Astrocyte of the cerebellum (primary cell): Measurements from ENCODE around the gene BMF.

Source experiments
- DNase-seq: peaks from one replicate; pipeline ENCODE4 v3.0.0-alpha.2; 2011; ENCODE audit warnings: low read depth
- H3K4me3 ChIP-seq: 2 replicates; pipeline ENCODE4 v1.5.1; 2011; ENCODE audit warnings: mild to moderate bottlenecking, low read depth, low read length, moderate library complexity
- in situ Hi-C: cut with HindIII; loops from 2 replicates; pipeline ENCODE4 v1.10.0; 2017; ENCODE audit warnings: low sequenced_read_pairs
- TF ChIP-seq, protein P1 (sequence below): IDR thresholded peaks from 2 replicates; pipeline ENCODE4 v1.5.1; 2012; ENCODE audit warnings: low read length, low read depth, moderate library complexity, mild to moderate bottlenecking; ENCODE audit errors: missing control alignments

Gene BMF

GRCh38 chr15:40070166-40070557 is 38.5 kb downstream of the BMF start:
- in situ Hi-C loops: no loop called here
- H3K4me3 ChIP-seq: no peak overlapping the region

DNA sequence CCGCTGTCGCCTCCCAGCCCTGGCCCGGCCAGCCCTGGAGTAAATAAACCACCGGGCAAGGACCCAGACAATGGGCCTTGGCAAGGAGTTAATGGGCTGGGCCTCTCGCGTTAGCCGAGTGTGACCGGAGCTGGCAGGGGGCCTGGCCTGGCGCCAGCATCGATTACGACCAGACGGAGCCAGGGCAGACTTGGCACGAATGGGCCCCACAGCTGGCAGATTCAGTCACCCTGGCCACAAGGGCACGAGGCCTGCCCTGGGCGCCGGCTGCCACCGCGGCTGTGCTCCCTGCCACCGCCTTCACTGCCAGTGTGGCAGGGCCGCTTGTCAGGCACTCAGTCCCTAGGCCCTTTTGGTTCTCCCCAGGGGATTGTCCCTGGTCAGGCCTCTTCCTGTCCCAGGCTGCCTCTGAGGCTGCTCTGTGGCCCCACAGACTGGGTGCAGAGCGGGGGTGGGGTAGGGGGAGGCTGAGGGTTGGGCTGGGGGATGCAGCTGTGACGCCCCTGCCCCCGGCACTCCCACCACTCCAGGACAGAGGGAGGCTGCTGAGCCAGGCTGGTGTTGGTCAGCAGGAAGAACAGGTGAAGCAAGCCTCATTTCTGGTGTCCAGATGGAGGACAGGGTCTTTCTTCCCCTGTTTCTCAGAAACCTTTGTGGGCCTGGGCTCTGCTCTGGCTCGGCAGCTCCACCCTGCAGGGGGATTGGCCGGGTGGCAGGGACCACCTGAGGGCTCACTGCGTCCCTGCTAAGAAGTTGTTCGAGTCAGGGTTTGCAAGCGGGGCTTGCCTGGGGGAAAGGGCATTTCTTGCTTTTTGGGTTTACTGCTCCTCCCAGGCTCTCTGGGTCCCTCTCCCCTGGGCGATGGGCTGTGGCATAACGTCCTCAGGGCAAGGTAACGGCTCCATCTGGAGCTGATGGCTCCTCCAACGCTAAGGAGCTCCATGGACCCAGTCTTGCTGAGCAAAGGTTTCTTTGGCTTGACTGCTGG is 39.2 kb downstream of the BMF start:
- DNase-seq: no peak
- TF ChIP-seq, protein P1, sequence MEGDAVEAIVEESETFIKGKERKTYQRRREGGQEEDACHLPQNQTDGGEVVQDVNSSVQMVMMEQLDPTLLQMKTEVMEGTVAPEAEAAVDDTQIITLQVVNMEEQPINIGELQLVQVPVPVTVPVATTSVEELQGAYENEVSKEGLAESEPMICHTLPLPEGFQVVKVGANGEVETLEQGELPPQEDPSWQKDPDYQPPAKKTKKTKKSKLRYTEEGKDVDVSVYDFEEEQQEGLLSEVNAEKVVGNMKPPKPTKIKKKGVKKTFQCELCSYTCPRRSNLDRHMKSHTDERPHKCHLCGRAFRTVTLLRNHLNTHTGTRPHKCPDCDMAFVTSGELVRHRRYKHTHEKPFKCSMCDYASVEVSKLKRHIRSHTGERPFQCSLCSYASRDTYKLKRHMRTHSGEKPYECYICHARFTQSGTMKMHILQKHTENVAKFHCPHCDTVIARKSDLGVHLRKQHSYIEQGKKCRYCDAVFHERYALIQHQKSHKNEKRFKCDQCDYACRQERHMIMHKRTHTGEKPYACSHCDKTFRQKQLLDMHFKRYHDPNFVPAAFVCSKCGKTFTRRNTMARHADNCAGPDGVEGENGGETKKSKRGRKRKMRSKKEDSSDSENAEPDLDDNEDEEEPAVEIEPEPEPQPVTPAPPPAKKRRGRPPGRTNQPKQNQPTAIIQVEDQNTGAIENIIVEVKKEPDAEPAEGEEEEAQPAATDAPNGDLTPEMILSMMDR: no peak
- no peak overlapping the region for H3K4me3 ChIP-seq
- in situ Hi-C loops: no loop called here

More at GRCh38 chr15:40070166-40070557, 38.5 kb downstream of the BMF start:
- TF ChIP-seq, protein P1: no peak
- no peak for DNase-seq

GRCh38 chr15:40067921-40068624 is 40.6 kb downstream of the BMF start:
- in situ Hi-C loops: no loop called here
- no peak for DNase-seq
- H3K4me3 ChIP-seq: no peak overlapping the region
- TF ChIP-seq, protein P1: no peak

DNA sequence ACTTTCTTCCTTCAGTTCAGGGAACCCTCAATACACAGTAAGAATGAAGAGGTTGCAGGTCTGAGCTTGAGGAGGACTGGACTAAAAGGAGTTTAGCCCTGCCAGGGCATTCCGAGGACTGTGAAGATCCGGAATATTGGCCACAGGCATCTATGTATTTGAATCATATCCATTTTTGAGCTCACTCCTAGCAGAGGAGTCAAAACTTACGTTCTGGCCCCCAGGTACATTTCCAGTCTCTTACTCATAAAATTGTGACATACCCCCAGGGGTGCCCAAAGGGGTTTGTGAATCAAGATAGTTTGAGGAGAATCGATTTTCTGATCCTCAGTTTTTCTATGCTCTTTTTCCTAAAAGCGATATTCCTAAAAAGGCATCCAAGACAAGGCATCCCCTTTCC is 42.1 kb downstream of the BMF start:
- in situ Hi-C loops: no loop called here
- H3K4me3 ChIP-seq: no peak overlapping the region
- TF ChIP-seq, protein P1: no peak
- DNase-seq: no peak

DNA sequence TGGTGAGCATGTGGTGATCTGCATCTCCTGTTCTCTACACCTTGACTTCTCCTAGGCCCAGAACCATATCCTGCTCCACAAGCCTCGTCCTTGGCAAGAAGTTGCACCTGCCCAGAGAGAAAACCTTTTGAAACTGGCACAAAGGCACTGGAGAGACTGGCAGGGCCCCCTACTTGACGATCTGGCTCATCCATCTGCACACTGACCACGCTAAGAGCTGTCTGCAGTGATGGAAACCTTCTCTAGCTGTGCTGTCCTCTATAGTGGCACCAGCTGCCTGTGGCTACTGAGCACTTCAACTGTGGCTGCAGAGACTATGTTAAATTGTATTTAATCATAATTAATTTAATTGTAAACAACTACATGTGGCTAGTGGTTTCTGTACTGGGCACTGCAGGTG is 43.5 kb downstream of the BMF start:
- TF ChIP-seq, protein P1: no peak
- in situ Hi-C loops: no loop called here
- DNase-seq: no peak
- H3K4me3 ChIP-seq: no peak overlapping the region

DNA sequence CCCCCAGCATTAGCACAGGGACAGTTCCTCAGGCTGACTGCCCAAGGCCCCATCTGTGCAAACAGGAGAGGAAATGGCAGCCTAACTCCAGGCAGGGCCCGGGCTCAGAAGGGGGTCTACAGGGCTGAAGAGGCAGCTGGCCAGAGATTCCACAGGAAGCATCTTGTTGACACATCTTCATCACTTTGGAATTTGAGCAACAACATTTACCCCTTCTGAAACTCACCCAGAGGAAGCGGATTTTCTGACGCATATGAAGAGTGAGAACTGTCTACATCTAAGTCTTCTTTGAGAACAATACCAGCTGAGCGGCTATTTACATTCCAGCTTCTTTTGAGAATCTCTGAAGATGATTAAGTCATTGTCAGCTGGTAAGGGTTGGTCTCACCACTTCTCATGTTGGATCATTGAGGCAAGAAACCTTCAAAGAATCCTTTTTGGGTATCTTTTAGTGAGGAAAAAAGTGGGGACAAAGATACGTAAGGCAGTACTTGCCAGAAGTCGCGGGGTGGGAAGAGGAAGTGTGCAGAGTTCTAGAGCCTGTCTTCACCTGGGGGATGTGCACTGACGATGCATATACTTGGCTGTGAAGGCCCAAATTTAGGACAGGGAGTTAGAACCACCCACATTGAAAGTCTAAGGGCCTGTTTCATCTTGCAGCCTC is 44.3 kb downstream of the BMF start:
- TF ChIP-seq, protein P1: no peak
- no peak for DNase-seq
- in situ Hi-C loops: no loop called here
- H3K4me3 ChIP-seq: no peak overlapping the region
